ENCODE data around the gene ADCK1.
"Not testable (repeated sequence)": the region's sequence is repeated elsewhere in the genome, so short reads cannot be mapped to it uniquely, and the experiment has no call there.

ADCK1 gene

GRCh38 chr14:77906446-77906845 is 106.5 kb downstream of the ADCK1 start:
- FAIRE-seq: no peak

GRCh38 chr14:77908847-77909246 is 108.9 kb downstream of the ADCK1 start:
- no peak for FAIRE-seq

- FAIRE-seq: no peak
Observed at GRCh38 chr14:77909911-77910310, 110.0 kb downstream of the ADCK1 start.

- FAIRE-seq: no peak
Observed at GRCh38 chr14:77910506-77910905, 110.6 kb downstream of the ADCK1 start.

GRCh38 chr14:77911356-77911755 is 111.4 kb downstream of the ADCK1 start:
- FAIRE-seq: no peak

- FAIRE-seq: no peak
Observed at GRCh38 chr14:77912754-77913556, 113.0 kb downstream of the ADCK1 start.

- FAIRE-seq: no peak
Observed at GRCh38 chr14:77914073-77914721, 114.3 kb downstream of the ADCK1 start.

GRCh38 chr14:77915390-77915789 is 115.5 kb downstream of the ADCK1 start:
- not testable (repeated sequence) for FAIRE-seq

GRCh38 chr14:77917491-77918201 is 117.7 kb downstream of the ADCK1 start:
- no peak for FAIRE-seq

- no peak for FAIRE-seq
Observed at GRCh38 chr14:77918448-77918847, 118.5 kb downstream of the ADCK1 start.

- no peak for FAIRE-seq
Observed at GRCh38 chr14:77920312-77920711, 120.4 kb downstream of the ADCK1 start.

GRCh38 chr14:77921818-77922217 is 121.9 kb downstream of the ADCK1 start:
- no peak for FAIRE-seq

- no peak for FAIRE-seq
Observed at GRCh38 chr14:77923131-77923936, 123.4 kb downstream of the ADCK1 start.

GRCh38 chr14:77924141-77924948 is 124.4 kb downstream of the ADCK1 start:
- FAIRE-seq: no peak

GRCh38 chr14:77926942-77927341 is 127.0 kb downstream of the ADCK1 start:
- no peak for FAIRE-seq

GRCh38 chr14:77931441-77931840 is 131.5 kb downstream of the ADCK1 start:
- FAIRE-seq: no peak

- FAIRE-seq: no peak
Observed at GRCh38 chr14:77936138-77936639, 136.3 kb downstream of the ADCK1 start.

GRCh38 chr14:77947372-77947771 is 147.5 kb downstream of the ADCK1 start:
- FAIRE-seq: no peak

GRCh38 chr14:77950371-77951063 is 150.6 kb downstream of the ADCK1 start:
- no peak for FAIRE-seq

- FAIRE-seq: no peak
Observed at GRCh38 chr14:77955816-77956484, 156.0 kb downstream of the ADCK1 start.

- not testable (repeated sequence) for FAIRE-seq
Observed at GRCh38 chr14:77959686-77960085, 159.8 kb downstream of the ADCK1 start.
